Embryonic facial prominence (tissue), 1 donor: ENCODE results near the gene PHF23.

Experiments
- DNase-seq: peaks from one replicate; pipeline ENCODE4 v3.0.0-alpha.2; 2016; ENCODE audit errors: extremely low spot score

PHF23 gene

GRCh38 chr17:7203391-7203790, 35.9 kb downstream of the PHF23 start:
- DNase-seq: no peak

DNA sequence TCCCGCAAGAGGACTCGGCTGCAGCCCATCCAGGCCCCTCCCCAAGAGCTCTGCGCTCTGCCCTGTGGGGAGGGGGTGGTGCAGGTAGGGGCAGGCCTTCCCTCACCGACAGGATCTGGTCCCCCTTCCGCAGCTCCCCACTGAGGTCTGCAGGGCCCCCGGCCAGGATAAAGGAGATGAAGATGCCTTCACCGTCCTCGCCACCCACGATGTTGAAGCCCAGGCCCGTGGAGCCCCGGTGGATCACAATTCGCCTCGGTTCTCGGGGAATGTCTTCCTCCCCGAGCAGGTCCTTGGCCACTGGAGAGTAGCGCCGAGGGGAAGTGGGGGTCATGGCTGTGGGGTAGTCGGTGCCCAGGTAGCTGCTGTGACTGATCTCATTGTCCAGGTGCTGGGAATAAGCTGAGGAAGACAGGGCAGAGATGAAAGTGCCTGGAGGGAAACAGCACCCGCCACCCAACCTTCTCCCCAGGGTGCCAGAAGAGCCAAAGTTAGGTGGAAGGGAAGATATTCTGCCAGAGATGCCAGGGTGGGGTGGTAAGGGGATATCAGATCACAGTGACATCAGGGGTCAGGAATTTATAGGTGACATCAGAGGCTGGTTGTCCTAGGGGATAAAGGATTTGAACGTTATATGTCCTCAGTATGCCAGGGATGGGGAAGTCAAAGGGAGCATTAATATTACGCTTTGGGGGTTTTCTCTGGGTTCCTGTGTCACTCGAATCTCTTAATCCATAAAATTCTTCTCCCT, 42.4 kb downstream of the PHF23 start:
- no peak for DNase-seq

DNA sequence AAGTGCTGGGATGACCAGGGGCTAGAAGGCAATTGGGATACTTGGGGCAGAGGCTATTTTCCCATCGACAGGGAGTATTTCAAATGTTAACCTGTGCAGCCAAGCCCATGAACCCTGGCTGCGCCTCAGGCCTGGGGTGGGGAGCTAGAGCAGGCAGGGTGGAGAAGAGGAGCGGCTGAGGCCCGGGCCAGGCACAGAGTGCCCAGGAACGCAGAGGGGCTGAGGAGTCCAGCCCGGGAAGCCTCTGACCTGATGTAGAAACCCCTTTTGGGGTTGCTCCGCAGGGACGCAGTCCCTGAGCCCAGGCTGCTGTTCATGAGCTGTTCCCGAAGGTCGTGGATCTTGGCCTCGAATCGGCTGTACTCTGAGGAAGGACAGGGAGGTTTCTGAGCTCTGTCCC, 43.3 kb downstream of the PHF23 start:
- DNase-seq: no peak

GRCh38 chr17:7192271-7192937, 46.9 kb downstream of the PHF23 start:
- no peak for DNase-seq

DNA sequence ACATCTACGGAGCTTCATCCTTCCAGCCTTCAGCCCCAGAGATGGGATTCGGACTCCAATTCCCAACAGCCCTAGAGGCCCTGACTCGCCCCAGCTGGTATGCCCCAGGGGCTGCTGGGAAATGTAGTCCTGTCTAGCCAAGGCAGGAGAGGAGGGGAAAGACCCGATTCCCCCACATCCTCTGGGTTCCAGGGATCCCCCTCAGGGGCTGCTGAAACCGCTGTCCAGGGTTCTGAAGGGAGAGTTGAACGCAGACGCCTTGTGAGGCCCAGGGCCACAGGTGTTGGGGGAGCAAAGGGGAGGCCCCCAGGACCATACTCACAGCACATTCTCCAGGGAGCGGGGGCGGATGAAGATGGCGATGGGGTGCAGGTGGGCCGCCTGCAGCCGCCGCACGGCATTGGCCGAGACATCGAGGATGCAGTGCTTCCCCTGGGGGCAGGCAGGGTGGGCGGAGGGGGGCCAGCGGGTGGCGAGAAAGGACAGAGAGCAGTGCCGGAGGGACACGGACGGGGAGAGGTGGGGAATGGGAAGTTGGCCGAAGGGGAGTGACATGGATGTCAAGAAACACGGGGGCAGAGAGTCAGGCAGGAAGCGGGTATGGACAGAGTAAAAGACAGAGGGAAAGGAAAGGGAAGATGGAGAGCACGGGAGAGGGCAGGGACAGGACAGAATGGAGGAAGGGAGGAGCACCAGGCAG, 47.5 kb downstream of the PHF23 start:
- DNase-seq: no peak

GRCh38 chr17:7191069-7191468, 48.2 kb downstream of the PHF23 start:
- no peak for DNase-seq

GRCh38 chr17:7190276-7190917, 48.9 kb downstream of the PHF23 start:
- DNase-seq: no peak

GRCh38 chr17:7186241-7186640, 53.0 kb downstream of the PHF23 start:
- DNase-seq: no peak
